Mesangial cell (primary cell): ENCODE measurements around the gene WDR46. TPM values are rescaled to one million over a fixed set of nuclear protein-coding genes. Genes with fewer than 3 reads are reported as not detected.

Experiments used
- total RNA-seq: library from RNA; depleted of rRNA; stranded (reverse); fragments of >200 nt; gene quantifications from 2 replicates; pipeline ENCODE4 v1.2.3, GENCODE V29; 2015

Gene WDR46
- 45.5 and 86.5 TPM in 2 replicates for total RNA-seq

GRCh38 chr6:33288921-33289783 lies at the start of gene WDR46, which contains the start of gene PFDN6:
Gene WDR46, minus strand, starts transcription at chr6:33289239. Its CDS starts 69 bp downstream, at chr6:33289170.
Gene PFDN6, plus strand, starts transcription at chr6:33289601. Its CDS starts 256 bp downstream, at chr6:33289857.

GRCh38 chr6:33317669-33318425 lies 28.8 kb upstream of the WDR46 start, which contains the start of gene ZBTB22:
Gene ZBTB22, minus strand, starts transcription at chr6:33317744. Its CDS starts 828 bp downstream, at chr6:33316916.

GRCh38 chr6:33313709-33314514 lies 24.9 kb upstream of the WDR46 start, which contains the start of gene TAPBP:
Gene TAPBP, minus strand, starts transcription at chr6:33314078. Its CDS starts 37 bp downstream, at chr6:33314041.

GRCh38 chr6:33298773-33299236 lies 9.8 kb upstream of the WDR46 start, which contains the start of gene RGL2:
Gene RGL2, minus strand, starts transcription at chr6:33298942. Its CDS starts 332 bp downstream, at chr6:33298610.

GRCh38 chr6:33276864-33277662 lies 12.0 kb downstream of the WDR46 start, which contains the start of gene B3GALT4:
Gene B3GALT4, plus strand, starts transcription at chr6:33277123. Its CDS starts 297 bp downstream, at chr6:33277420.

GRCh38 chr6:33271468-33272274 lies 17.4 kb downstream of the WDR46 start, which contains the start of the genes RPS18 and VPS52:
Gene RPS18, plus strand, starts transcription at chr6:33272075. Its CDS starts 45 bp downstream, at chr6:33272120.
Gene VPS52, minus strand, starts transcription at chr6:33271876. Its CDS starts 201 bp downstream, at chr6:33271675.

Other genes with a start within 250 kb of the WDR46 start
- 6.5 TPM in 1 of 2 replicates, not detected in the other for gene HLA-DPA1, start 215.6 kb downstream of the WDR46 start, total RNA-seq
- 6.8 and 41.1 TPM in 2 replicates for gene HLA-DPB1, start 213.2 kb downstream of the WDR46 start, total RNA-seq
- 0.33 and 0.63 TPM in 2 replicates for gene COL11A2, start 96.8 kb downstream of the WDR46 start, total RNA-seq
- 17.8 and 24.0 TPM in 2 replicates for gene RXRB, start 88.6 kb downstream of the WDR46 start, total RNA-seq
- 107 and 109 TPM in 2 replicates for gene SLC39A7, start 88.4 kb downstream of the WDR46 start, total RNA-seq
- 17.4 and 30.6 TPM in 2 replicates for gene HSD17B8, start 84.6 kb downstream of the WDR46 start, total RNA-seq
- gene RING1, start 80.7 kb downstream of the WDR46 start, total RNA-seq: 18.4 and 27.4 TPM in 2 replicates
- 33.6 and 34.9 TPM in 2 replicates for gene VPS52, start 17.4 kb downstream of the WDR46 start, total RNA-seq
- gene RPS18, start 17.2 kb downstream of the WDR46 start, total RNA-seq: 2,376 and 3,028 TPM in 2 replicates
- 3.7 and 16.6 TPM in 2 replicates for gene B3GALT4, start 12.1 kb downstream of the WDR46 start, total RNA-seq
- 39.6 and 67.3 TPM in 2 replicates for gene PFDN6, start 362 bp upstream of the WDR46 start, total RNA-seq
- 27.1 and 50.1 TPM in 2 replicates for gene RGL2, start 9.7 kb upstream of the WDR46 start, total RNA-seq
- gene TAPBP, start 24.8 kb upstream of the WDR46 start, total RNA-seq: 182 and 475 TPM in 2 replicates
- 14.3 and 27.6 TPM in 2 replicates for gene ZBTB22, start 28.5 kb upstream of the WDR46 start, total RNA-seq
- gene DAXX, start 33.7 kb upstream of the WDR46 start, total RNA-seq: 27.1 and 41.7 TPM in 2 replicates
- 9.0 and 126 TPM in 2 replicates for gene KIFC1, start 102.6 kb upstream of the WDR46 start, total RNA-seq
- gene PHF1, start 121.8 kb upstream of the WDR46 start, total RNA-seq: 22.3 and 28.0 TPM in 2 replicates
- gene CUTA, start 128.9 kb upstream of the WDR46 start, total RNA-seq: 267 and 351 TPM in 2 replicates
- 2.3 and 8.4 TPM in 2 replicates for gene SYNGAP1, start 130.8 kb upstream of the WDR46 start, total RNA-seq
- 6.0 and 7.1 TPM in 2 replicates for gene ZBTB9, start 165.3 kb upstream of the WDR46 start, total RNA-seq